K562 (cell line): Measurements from ENCODE around the gene CFAP221. TPM values are rescaled to one million over a fixed set of nuclear protein-coding genes. Genes with fewer than 3 reads are reported as not detected.

ENCODE experiments used
- CEBPZ ChIP-seq: fragments of 150-350 bp; IDR thresholded peaks from 2 replicates; pipeline ENCODE4 v1.6.1; 2014; ENCODE audit warnings: low read depth, mild to moderate bottlenecking, low read length, borderline replicate concordance
- COPS2 ChIP-seq: fragments of 450-650 bp; conservative IDR thresholded peaks from 2 replicates; pipeline ENCODE4 v1.6.1; 2016; ENCODE audit warnings: mild to moderate bottlenecking, moderate library complexity
- CREB1 ChIP-seq, 2 experiments: sonication (generic) in 1 of 2; formaldehyde crosslinking in 1 of 2; IDR thresholded peaks; 2 replicates each; pipeline versions ENCODE4 v1.6.1 to v1.8.0; 2012 to 2022; ENCODE audit warnings: inconsistent platforms in 1 of 2, mild to moderate bottlenecking in 1 of 2, missing genetic modification reagents in 1 of 2, moderate library complexity in 1 of 2
- CREM ChIP-seq: IDR thresholded peaks from 2 replicates; pipeline ENCODE4 v1.6.1; 2014; ENCODE audit warnings: antibody characterized with exemption, low read depth
- HMBOX1 ChIP-seq: sonication (generic); IDR thresholded peaks from 2 replicates; pipeline ENCODE4 v1.6.1; 2016
- HMG20B ChIP-seq: fragments of 250-450 bp; sonication (Bioruptor Pico); IDR thresholded peaks from 2 replicates; pipeline ENCODE4 v1.5.0; 2021; ENCODE audit warnings: mild to moderate bottlenecking
- NR2C2 ChIP-seq, 2 experiments: fragments of 200-800 bp in 1 of 2; sonication (Bioruptor generic) in 1 of 2; sonication (generic) in 1 of 2; formaldehyde crosslinking in 1 of 2; IDR thresholded peaks; 2 replicates each; pipeline versions ENCODE4 v1.6.1 to v1.8.0; 2016 to 2022; ENCODE audit warnings: mild to moderate bottlenecking in 1 of 2, missing compliant biosample characterization in 1 of 2, missing genetic modification characterization in 1 of 2, missing genetic modification reagents in 1 of 2
- SNIP1 ChIP-seq: fragments of 450-650 bp; IDR thresholded peaks from 2 replicates; pipeline ENCODE4 v1.7.1; 2017; ENCODE audit warnings: low read depth, mild to moderate bottlenecking
- TEAD2 ChIP-seq: fragments of 450-650 bp; IDR thresholded peaks from 2 replicates; pipeline ENCODE4 v1.6.1; 2016; ENCODE audit warnings: missing genetic modification characterization, control low read depth, missing compliant biosample characterization
- THRAP3 ChIP-seq: fragments of 450-650 bp; IDR thresholded peaks from 2 replicates; pipeline ENCODE4 v1.6.1; 2016; ENCODE audit warnings: mild to moderate bottlenecking, inconsistent platforms, borderline replicate concordance
- THRB ChIP-seq: fragments of 450-650 bp; formaldehyde crosslinking; conservative IDR thresholded peaks from 2 replicates; pipeline ENCODE4 v1.4.0; 2022; ENCODE audit warnings: mild to moderate bottlenecking, missing genetic modification characterization
- ZBTB49 ChIP-seq: sonication (generic); formaldehyde crosslinking; IDR thresholded peaks from 2 replicates; pipeline ENCODE4 v1.8.0; 2022; ENCODE audit warnings: missing genetic modification reagents, mild to moderate bottlenecking, borderline replicate concordance
- ZNF592 ChIP-seq: fragments of 450-650 bp; IDR thresholded peaks from 2 replicates; pipeline ENCODE4 v1.6.1; 2017; ENCODE audit warnings: antibody characterized with exemption, mild to moderate bottlenecking
- polyA plus RNA-seq, 8 experiments: library from polyadenylated mRNA; depleted of rRNA in 4 of 8; stranded (reverse) in 5 of 8; unstranded in 3 of 8; fragments of >200 nt; fragmentation: Nextera tagmentation in 2 of 8; fragmentation: Illumina TruSeq in 1 of 8; extraction: Ambion mirVana in 2 of 8; extraction: Trizol in 1 of 8; gene quantifications; 2 replicates each; pipeline versions ENCODE4 v1.2.1 to v1.2.3, GENCODE V29; 2011 to 2014; ENCODE audit warnings: inconsistent platforms in 1 of 8, missing spikeins in 1 of 8
- total RNA-seq, 7 experiments: library from RNA; depleted of rRNA in 6 of 7; stranded (reverse); fragments of >200 nt in 6 of 7; fragmentation: Illumina TruSeq in 2 of 7; extraction: Trizol in 2 of 7; gene quantifications; 2 replicates each; pipeline versions ENCODE4 v1.2.1 to v1.2.3, GENCODE V29; 2011 to 2021; ENCODE audit warnings: low replicate concordance in 1 of 7

The CFAP221 gene
- total and polyA plus RNA-seq, 9 of the 15 experiments (the other 6 are each of a cell fraction or from before 2014, with no cell fraction given), result 0.09 to 1.4 (median 0.65) TPM

GRCh38 chr2:119641562-119642258 lies 97.5 kb downstream of the CFAP221 start (continued):
- no peak for TF ChIP-seq ZNF592
- no peak for TF ChIP-seq THRAP3
- TF ChIP-seq NR2C2 (CRISPR knock-in tag; IDR thresholded peaks at IDR 0.05), result 0 out of 2 replicates have a peak, but pooled peaks have one; percentile 15
- TF ChIP-seq NR2C2 (tag; IDR thresholded peaks at IDR 0.05), result no peak
- 0 out of 2 replicates have a peak, but pooled peaks have one; percentile 27 for TF ChIP-seq CREM
- TF ChIP-seq HMBOX1, result no peak
- TF ChIP-seq COPS2, result no peak
- TF ChIP-seq THRB (CRISPR knock-in tag), result no peak
- TF ChIP-seq ZBTB49 (CRISPR knock-in tag), result no peak
- no peak for TF ChIP-seq HMG20B
- no peak for TF ChIP-seq TEAD2
- TF ChIP-seq CREB1 (IDR thresholded peaks at IDR 0.05), result no peak
- TF ChIP-seq CREB1 (CRISPR knock-in tag; IDR thresholded peaks at IDR 0.05), result no peak
- TF ChIP-seq SNIP1, result no peak
- TF ChIP-seq CEBPZ, result no peak
